HG03439 (cell line): ENCODE measurements around the gene NDUFA7.
"Not testable (repeated sequence)": the region's sequence is repeated elsewhere in the genome, so short reads cannot be mapped to it uniquely, and the experiment has no call there.

ENCODE experiments used
- ATAC-seq: cut with Tn5 transposase; IDR thresholded peaks from one replicate; pipeline ENCODE4 v1.9.1; 2021; ENCODE audit warnings: mild to moderate bottlenecking, moderate library complexity; ENCODE audit not compliant: unreplicated experiment

Gene NDUFA7

GRCh38 chr19:8320564-8321066 is 560 bp downstream of the NDUFA7 start:
- peak; percentile 14 for ATAC-seq

- no peak for ATAC-seq
Observed at GRCh38 chr19:8319807-8320520, 1.2 kb downstream of the NDUFA7 start.

- ATAC-seq = not testable (repeated sequence)
Observed at GRCh38 chr19:8318835-8319234, 2.3 kb downstream of the NDUFA7 start.

GRCh38 chr19:8316351-8317125 is 4.6 kb downstream of the NDUFA7 start:
- ATAC-seq = no peak

GRCh38 chr19:8314981-8315640 is 6.1 kb downstream of the NDUFA7 start:
- not testable (repeated sequence) for ATAC-seq

GRCh38 chr19:8311461-8312260 is 9.5 kb downstream of the NDUFA7 start:
- ATAC-seq = no peak

GRCh38 chr19:8310342-8311055 is 10.7 kb downstream of the NDUFA7 start:
- ATAC-seq = no peak

GRCh38 chr19:8308891-8309291 is 12.3 kb downstream of the NDUFA7 start:
- ATAC-seq = no peak

GRCh38 chr19:8307965-8308866 is 13.0 kb downstream of the NDUFA7 start, which contains the start of gene CD320:
CD320 (minus strand) TSS chr19:8308358; CDS start chr19:8308290, 68 bp downstream.
- peak; percentile 79 for ATAC-seq

GRCh38 chr19:8307400-8307964 is 13.7 kb downstream of the NDUFA7 start:
- ATAC-seq = no peak

- no peak for ATAC-seq
Observed at GRCh38 chr19:8306235-8307054, 14.7 kb downstream of the NDUFA7 start.

GRCh38 chr19:8305798-8306197 is 15.4 kb downstream of the NDUFA7 start:
- no peak for ATAC-seq

GRCh38 chr19:8304841-8305621 is 16.1 kb downstream of the NDUFA7 start:
- ATAC-seq = no peak

- ATAC-seq = no peak
Observed at GRCh38 chr19:8302734-8303133, 18.4 kb downstream of the NDUFA7 start.

- ATAC-seq = no peak
Observed at GRCh38 chr19:8302357-8302691, 18.9 kb downstream of the NDUFA7 start.

- ATAC-seq = not testable (repeated sequence)
Observed at GRCh38 chr19:8291337-8291736, 29.8 kb downstream of the NDUFA7 start.

GRCh38 chr19:8276508-8276907 is 44.7 kb downstream of the NDUFA7 start:
- not testable (repeated sequence) for ATAC-seq
